Measurements from ENCODE around the gene TLK2.
"Not testable (repeated sequence)": the region's sequence is repeated elsewhere in the genome, so short reads cannot be mapped to it uniquely, and the experiment has no call there.

TLK2 gene

DNA sequence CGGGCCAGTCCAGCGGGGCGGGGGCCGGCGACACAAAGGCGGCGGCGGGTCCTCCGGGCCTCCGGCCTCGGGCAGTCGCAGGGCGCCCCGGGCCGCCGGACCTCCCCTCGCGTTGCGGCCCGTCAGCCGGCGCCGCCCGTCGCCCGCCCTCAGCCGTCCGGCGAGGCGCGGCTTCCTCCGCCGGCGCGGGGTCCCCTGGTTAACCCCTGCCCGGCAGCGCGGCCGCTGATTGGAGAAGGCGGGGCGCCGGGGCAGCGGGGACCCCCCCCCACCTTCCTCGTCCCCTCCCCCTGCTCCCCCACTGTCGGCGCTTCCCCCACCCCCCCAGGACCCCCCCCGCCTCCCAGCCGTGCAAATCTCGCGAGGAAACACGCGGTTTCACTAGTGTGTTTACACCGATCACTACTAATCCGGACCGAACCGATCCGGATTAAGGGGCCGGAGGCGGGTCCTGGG lies at the start of gene TLK2:
TLK2 (plus strand) TSS at position 402 of the 456 bp plus-strand sequence. CDS start 2,301 bp downstream, outside the sequence.
- peak; percentile 67 for DNase-seq (ENCODE audit: low read depth)

DNA sequence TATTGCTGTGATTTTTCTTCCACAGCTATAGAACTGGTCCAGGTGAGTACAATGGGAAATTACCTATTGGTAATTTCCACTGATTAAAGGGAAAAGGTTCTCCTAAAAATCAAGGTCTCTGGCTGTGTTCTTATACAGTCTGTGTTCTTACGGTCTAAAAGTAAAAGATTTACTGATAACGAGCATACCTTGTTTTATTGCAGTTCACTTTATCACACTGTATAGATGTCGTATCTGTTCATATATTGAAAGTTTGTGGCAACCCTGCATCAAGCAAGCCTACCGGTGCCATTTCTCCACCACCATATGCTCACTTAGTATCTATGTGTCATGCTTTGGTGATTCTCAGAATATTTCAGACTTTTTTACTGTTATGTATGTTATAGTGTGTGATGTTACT lies 43.4 kb upstream of the TLK2 start:
- not testable (repeated sequence) for DNase-seq (ENCODE audit: low read depth)

DNA sequence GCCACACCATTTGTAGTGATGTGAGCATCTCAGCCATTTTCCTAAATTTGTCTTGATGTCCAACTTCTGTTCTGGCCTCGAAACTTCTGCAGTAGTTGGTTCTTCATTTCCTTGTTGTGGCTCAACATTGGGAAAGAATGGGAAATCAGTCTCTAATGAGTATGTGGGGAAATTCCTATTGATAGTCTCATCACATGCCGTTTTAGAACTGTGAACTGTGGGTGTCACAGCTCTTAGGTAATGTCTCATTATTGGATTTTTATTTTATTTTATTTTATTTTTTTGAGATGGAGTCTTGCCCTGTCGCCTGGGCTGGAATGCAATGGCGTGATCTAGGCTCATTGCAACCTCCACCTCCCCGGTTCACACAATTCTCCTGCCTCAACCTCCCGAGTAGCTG lies 37.4 kb upstream of the TLK2 start:
- DNase-seq (ENCODE audit: low read depth): not testable (repeated sequence)

DNA sequence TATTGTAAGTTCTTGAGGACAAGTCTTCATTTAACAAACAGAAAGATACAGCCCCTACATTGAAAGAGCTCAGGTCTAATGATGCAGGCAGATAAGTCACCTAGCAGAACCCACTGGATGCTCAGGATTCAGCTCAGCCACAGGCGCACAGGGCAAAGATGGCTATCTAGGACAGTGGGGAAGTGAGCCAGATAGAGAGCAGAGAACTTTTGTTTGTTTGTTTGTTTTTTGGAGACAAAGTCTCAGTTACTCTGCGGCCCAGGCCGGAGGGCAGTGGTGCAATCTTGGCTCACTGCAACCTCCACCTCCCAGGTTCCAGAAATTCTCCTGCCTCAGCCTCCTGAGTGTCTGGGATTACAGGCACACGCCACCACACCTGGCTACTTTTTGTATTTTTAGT lies 34.6 kb upstream of the TLK2 start:
- DNase-seq (ENCODE audit: low read depth): no peak

DNA sequence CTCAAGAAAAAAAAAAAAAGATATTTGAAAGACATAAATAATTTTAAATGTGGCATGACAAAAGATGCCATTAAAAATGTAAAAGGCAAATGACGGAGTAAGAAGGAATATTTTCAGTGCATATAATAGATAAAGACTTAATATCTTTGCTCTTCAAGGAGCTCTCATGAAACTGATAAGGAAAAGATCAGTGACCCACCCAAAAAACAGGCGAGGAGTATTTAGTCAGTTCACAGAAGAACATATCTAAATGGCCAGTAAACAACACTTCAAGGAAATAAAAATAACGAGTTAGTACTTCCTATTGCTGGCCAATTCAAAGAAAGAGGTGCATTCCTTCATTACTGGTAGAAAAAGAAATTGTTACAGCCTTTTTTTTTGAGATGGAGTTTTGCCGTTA lies 32.8 kb upstream of the TLK2 start:
- DNase-seq (ENCODE audit: low read depth): not testable (repeated sequence)

DNA sequence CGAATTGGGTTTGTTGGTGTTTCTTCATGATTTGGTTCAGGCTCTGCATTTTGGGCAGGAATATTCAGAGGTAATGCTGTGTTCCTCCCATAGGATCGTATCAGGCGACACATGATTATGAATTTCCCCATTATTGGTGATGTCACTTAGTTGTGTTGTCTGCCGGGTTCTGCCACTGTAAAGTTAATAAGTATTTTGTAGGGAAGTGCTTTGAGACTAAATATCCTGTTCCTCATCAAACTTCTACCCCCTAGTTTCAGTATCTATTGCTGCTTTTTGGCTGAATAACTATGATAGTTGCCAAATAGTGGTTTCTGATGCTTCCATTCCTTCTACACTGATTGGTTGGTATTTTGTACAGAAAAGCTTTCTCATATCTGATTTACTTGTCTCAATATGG lies 26.4 kb upstream of the TLK2 start:
- DNase-seq (ENCODE audit: low read depth): not testable (repeated sequence)

DNA sequence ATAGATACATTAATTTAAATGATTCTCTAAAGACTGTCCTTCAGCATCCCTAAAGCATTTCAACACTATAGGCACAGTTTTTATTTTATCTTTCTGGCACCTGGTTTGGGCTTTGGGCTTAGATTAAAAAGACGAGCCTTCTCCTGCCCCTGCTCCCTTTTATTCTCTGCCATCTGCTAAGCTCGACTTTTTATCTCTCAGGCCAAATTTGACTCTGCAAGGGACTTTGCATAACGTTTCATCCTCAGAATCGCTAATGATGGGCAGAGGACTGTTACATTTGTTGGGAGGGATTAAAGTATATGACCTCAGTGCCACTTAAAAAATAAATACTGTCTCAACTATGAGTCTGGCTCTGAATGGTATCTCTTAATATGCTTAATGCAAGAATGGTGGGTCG lies 25.6 kb upstream of the TLK2 start:
- DNase-seq (ENCODE audit: low read depth): not testable (repeated sequence)

DNA sequence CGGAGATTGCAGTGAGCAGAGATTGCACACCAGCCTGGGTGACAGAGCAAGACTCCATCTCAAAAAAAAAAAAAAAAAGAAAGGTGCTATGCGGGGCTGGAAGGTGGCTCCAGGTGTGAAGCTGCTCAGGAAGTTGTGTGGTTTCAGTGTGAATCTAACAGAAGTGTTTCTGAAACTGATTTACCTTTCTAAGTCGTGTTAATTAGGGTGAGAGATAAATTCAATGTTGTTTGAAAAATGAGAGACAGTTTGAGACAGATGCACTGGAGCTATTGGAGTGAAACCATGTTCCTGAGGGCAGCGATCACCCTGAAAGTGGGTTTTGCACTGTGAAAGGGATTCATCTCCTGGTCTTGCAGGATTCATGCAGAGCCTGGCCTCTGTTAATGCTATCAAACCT lies 25.0 kb upstream of the TLK2 start:
- not testable (repeated sequence) for DNase-seq (ENCODE audit: low read depth)

DNA sequence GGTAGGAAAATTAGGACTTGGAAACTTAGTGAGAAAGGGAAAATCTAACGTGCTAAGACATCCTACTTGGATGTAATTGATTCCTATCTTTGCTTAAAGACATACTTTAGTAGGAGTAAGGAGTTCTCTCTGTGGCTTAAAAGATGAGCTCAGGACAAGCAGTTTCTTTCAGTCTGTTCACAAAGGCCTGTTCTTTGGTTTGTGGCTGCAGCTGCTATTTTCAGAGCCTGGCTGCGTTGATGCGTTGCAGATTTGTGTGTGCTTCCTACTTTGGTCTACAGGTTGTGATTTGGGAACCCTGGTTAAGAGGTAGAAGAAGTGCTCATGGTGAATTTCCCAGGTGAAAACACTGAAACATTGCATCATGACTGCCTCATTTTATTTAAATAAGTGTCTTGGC lies 24.5 kb upstream of the TLK2 start:
- not testable (repeated sequence) for DNase-seq (ENCODE audit: low read depth)

DNA sequence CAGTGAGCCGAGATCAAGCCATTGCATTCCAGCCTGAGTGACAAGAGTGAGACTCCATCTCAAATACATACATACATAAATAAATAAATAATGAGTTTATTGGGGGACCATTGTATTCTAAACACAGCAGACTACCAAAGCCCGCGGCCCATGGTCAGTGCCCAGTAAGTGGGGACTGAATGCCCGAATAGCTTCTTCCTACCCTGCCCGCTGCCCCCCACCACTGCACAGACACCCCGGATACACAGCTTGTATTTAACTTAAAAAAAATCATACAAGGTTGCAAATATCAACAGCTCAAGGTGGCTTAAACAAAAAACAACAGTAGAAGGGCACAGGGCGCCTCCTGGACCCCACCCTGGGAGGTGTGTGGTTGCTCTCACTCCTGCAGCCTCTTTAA lies 22.6 kb upstream of the TLK2 start:
- no peak for DNase-seq (ENCODE audit: low read depth)

DNA sequence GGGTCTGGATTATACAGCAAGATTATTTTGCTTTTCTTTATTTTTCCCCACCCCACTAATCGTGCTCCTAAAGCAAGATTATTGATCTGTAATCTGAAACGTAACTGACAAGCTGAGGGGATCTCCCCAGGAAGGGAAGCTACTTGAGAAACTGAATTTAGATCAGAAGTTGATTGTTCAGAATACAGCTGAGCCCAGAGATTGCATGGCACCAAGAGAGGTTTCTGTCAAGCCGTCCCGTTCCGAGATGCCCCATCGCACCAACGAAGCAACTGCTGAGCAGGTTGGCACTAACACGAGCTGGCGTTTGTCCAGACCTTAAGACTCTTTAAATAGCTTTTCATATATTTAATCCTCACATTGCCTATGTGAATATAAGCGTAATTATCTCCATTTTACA lies 20.1 kb upstream of the TLK2 start:
- DNase-seq (ENCODE audit: low read depth): not testable (repeated sequence)

DNA sequence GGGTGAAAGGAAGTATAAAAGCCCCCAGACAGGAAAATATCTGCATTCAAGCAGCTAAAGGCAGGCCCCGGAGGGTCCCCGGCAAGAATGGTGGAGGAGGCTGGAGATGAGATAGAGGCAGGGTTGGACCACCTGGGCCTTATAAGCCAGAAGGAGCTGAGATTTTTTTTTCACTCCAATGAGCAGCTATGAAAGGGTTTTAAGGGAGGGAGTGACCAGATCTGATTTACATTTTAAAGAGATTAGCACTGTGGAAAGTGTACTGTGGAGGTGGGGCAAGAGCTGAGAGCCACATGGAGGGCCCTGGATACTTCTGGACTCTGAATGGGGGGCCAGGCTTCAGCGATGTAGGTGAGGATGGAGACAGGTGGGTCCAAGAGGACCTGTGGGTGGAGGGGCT lies 14.2 kb upstream of the TLK2 start:
- DNase-seq (ENCODE audit: low read depth): not testable (repeated sequence)

DNA sequence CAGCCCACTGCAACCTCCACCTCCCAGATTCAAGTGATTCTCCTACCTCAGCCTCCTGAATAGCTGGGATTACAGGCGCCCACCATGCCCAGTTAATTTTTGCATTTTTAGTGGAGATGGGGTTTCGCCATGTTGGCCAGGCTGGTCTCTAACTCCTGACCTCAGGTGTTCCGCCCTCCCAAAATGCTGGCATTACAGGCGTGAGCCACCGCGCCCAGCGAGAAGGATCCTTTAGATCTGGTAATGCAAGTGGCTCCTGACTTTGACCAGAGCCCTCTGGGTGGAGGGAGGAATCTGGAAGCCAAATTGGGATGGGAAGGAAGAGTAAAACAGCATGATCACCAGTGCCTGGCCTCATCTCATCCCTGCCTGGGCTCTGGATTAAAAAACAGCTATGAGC lies 13.4 kb upstream of the TLK2 start:
- DNase-seq (ENCODE audit: low read depth): not testable (repeated sequence)

DNA sequence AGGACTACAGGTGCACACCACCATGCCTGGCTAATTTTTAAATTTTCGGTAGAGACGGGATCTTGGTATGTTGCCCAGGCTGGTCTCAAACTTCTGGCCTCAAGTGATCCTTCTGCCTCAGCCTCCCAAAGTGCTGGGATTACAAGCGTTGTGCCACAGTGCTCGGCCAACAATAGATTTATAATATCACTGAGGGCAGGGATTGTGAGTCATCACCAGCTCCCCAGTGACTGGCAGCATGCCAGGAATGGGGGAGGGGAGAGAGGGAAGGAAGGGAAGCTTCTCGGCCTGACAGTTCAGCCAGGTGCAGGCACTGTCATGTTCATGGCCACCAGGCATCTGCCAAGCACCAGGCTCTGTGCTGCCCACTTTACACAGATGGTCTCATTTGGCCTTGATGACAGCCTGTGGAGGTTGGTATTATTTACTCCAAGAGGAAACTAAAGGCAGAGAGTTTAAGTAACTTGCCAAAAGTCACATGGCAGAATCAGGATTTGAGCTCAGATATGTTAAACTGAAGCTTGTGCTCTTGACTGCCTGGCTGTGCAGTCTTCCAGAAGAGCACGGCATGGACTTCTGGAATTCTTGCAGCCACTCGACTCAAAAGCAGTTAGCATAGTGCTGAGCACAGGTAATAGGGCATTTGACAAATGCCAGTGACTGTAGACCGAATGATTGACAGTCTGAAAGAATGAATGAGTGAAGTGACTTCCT lies 7.8 kb upstream of the TLK2 start:
- peak; percentile 30 for DNase-seq (ENCODE audit: low read depth)

DNA sequence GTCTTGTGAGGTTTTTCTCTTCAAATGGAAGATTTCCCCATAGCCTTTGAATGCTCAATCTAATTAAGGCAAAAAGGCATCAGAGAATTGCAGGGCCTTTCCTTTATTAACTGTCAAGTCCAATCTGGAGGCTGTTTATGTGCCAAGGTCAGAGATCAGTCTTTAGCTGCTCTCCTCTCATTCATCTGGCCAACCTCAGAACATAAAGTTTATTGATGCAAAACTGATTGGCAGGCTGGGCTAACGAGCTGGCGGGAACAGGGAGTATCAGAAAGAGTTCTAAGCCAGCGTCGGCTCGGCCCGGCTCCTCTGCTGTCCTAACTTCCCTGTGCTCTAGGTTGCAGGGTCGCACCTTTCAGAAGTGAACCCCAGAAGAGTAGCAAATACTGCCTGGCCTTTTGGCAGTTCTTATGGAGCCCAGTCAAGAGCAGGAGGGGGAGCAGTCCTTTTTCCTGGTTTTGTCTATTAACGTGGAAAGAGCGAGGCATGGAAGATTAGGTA lies 7.2 kb upstream of the TLK2 start:
- not testable (repeated sequence) for DNase-seq (ENCODE audit: low read depth)

DNA sequence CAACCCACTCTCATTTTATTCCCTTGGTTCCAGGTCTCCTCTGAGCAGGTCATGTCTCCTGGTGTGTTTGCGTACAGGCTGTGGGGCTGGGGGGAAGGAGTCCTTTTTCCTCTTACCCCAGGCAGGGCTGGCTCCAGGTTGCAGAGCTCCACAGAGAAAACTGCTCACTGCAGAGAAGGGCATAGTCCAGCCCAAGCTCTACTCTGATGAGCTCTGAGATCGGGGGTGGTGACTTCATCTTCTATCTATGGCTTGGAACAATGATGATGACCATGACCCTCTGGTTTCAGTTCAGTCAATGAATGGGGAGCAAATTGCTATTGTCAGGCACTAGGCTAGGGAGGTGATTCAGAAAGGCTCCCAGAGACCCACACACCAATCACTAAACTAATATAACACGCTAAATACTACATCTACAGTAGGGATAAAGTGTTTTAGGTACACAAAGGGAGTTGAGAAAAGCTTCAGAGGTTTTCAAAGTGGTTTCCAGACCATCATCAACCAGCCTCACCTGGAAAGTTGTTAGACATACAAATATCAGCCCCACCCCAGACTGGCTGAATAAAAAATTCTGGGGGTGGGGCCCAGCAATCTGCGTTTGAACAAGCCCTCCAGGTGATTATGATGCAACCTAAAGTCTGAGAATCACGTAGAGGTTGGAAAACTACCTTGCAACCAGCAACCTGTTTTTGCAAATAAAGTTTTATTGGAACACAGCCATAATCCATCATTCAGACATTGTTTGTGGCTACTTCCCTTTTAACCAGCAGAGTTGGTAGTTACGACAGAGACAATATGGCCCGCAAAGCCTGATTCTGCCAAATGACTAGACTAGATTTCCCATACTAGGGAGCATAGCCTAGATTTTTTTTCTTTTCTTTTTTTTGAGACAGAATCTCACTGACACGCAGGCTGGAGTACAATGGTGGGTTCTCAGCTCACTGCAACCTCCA lies 5.3 kb upstream of the TLK2 start:
- DNase-seq (ENCODE audit: low read depth): not testable (repeated sequence)

DNA sequence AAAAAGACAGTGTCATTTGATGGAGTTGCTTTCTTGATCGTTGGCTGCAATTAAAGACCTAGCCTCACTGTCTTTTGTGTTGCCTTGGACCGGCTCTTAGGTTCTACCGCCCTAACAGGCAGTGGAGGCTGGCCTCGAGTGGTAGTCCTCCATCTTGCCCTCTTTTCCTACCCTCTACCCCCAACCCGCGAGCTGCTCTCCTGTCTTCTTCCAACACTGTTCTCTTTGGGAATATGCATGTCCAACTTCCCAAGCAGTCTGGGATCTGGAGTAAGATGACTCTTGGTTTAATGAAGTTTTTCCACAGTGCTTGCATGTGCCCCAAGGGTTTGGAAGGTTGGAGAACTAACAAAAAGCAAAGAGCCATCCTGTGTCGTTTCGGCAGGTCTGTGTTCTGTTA lies 1.5 kb upstream of the TLK2 start:
- not testable (repeated sequence) for DNase-seq (ENCODE audit: low read depth)

DNA sequence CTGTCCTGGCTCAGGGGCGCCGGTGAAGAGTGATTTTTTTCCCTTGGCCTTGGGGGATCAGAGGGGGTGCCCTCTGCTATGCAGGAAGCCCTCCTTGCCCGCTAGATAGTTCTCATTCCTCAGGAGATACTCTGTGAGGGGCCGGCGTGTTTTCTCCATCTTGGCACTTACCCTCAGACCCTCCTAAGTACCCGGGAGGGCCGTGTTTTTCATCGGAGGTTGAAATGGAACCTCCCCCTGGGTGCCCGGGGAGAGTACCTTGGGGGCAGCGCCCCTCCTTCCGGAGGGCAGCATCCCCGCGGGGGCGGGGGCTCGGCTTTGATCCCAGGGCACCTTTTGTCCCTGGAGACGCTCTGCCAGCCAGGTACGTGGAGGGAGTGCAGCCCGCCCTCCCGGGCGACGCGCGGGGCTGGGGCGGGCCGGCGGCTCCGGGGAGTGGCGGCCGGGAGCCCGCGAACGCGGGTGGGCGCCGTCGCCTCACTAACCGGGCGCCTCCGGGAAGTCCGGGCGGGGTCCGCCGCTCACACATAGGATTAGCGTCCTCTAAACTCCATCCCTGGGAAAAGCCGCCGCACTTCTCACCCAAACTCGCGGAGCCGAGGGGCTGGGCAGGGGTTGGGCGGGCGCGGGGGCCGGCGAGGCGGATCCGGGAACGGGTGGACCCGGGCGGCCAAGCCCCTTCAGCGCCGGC lies 762 bp upstream of the TLK2 start:
- not testable (repeated sequence) for DNase-seq (ENCODE audit: low read depth)

DNA sequence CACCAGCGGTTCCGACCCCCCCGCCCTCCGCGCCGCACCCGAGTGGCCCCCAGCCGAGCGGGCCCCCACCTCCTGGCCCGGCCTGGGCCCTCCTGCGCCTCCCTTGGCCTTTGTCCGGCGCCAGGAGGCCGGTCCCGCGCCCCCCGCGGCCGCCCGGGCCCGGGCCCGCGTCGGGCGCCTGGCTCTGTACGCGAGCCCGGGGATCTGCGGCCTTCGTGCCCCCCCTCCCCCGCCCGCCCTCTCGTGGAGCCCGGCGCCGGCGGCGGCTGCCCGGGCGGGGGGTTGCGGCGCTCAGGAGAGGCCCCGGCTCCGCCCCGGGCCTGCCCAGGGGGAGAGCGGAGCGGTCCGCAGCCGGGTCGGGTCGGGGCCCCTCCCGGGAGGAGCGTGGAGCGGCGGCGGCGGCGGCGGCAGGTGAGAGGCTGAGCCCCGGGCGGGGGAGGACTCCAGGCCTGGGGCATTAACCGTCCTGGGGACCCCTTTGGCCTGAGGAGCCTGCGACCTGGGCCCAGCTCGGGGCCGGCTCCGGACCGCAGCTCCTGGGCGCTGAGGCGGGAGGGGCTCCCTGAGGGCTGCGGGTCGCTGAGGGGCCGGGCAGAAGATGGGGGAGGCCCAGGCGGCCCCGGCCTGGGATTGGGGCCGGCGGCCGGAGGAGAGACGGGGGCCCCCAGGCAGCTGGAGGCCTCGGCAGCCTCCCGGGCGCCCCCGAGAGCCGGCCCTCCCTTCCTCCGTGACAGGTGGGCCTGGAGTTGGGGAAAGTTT lies 434 bp downstream of the TLK2 start:
- not testable (repeated sequence) for DNase-seq (ENCODE audit: low read depth)

DNA sequence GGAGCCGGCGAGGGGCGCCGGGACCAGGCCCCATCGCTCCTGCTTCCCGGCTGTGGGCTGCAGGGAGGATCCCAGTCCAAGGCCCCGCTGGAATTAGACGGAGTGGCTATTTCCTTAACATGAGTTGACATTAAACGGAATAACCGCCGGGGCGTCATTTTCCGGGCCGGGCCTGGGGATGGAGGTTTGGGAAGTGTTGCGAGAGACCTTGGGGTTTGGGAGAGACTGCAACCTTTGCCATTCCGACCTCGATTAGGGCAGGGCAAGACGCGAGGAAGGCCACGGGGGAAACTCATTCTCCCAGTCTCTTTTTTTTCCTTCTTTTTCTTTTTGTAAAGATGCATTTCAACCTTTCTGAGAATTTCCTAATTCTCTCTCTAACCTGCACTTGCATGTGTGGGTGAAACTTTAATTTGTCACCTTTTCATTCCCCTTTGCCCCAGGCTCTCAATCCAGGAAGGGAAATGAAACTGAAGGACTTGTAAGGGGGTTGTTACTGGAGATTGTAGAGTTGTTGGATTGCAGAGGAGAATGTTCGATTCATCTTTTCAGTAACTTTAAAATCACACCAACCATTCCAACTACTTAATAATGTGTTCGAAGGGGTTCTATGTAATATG lies 1.1 kb downstream of the TLK2 start:
- not testable (repeated sequence) for DNase-seq (ENCODE audit: low read depth)

DNA sequence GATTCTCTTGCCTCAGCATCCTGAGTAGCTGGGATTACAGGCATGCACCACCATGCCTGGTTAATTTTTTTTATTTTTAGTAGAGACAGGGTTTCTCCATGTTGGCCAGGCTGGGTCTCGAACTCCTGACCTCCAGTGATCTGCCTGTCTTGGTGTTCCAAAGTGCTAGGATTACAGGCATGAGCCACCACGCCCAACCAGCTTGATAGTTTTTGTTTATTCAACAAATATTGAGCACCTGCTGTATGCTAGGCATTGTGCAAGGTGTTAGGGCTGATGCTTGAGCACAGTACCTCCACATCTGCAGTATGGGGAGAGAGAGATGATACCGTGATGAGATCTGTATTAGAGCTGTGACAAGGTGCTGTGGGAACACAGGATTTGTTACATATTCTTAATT lies 3.9 kb downstream of the TLK2 start:
- DNase-seq (ENCODE audit: low read depth): not testable (repeated sequence)

Data from stimulated activated CD8-positive, alpha-beta memory T cell treated with anti-CD3 and anti-CD28 coated beads, Interleukin-12 subunit alpha, Interleukin-12 subunit beta, amount 100 ng/mL, for 4 hours (primary cell).